ENCODE results near the gene ZMYND15. TPM values are rescaled to one million over a fixed set of nuclear protein-coding genes. Genes with fewer than 3 reads are reported as not detected.

Gene ZMYND15
- polyA plus RNA-seq, 3 donors, result 0.33 to 0.90 (median 0.56) TPM

- WGBS, 3 donors, result 49 to 79% (median 58%) methylated on average over 9 of the region's 9 CpGs
- no peak overlapping the region for H3K27ac ChIP-seq (ENCODE audit: low read depth, low read length)
These were observed 3.6 kb upstream of the ZMYND15 start for GRCh38 chr17:4735876-4736651.

- H3K27ac ChIP-seq (ENCODE audit: low read depth, low read length), result no peak overlapping the region
- 16 to 25% (median 19%) methylated on average over 41 of the region's 41 CpGs for WGBS, 3 donors
These were observed 1.2 kb upstream of the ZMYND15 start for GRCh38 chr17:4738136-4739121.

GRCh38 chr17:4740025-4740351 is 355 bp downstream of the ZMYND15 start:
- H3K27ac ChIP-seq (ENCODE audit: low read depth, low read length), result no peak overlapping the region
- WGBS, 3 donors, result 11 to 20% (median 19%) methylated on average over 12 to 13 of the region's 13 CpGs

GRCh38 chr17:4740584-4740983 is 951 bp downstream of the ZMYND15 start:
- H3K27ac ChIP-seq (ENCODE audit: low read depth, low read length), result no peak overlapping the region
- WGBS, 3 donors, result 88 to 96% (median 95%) methylated on average over 8 of the region's 8 CpGs

GRCh38 chr17:4741544-4741943 is 1.9 kb downstream of the ZMYND15 start:
- 93 to 97% (median 96%) methylated on average over 8 of the region's 8 CpGs for WGBS, 3 donors
- no peak overlapping the region for H3K27ac ChIP-seq (ENCODE audit: low read depth, low read length)

GRCh38 chr17:4742133-4742532 is 2.5 kb downstream of the ZMYND15 start:
- WGBS, 3 donors, result 90 to 98% (median 95%) methylated on average over 9 of the region's 9 CpGs
- H3K27ac ChIP-seq (ENCODE audit: low read depth, low read length), result no peak overlapping the region

GRCh38 chr17:4742629-4743028 is 3.0 kb downstream of the ZMYND15 start:
- no peak overlapping the region for H3K27ac ChIP-seq (ENCODE audit: low read depth, low read length)
- WGBS, 3 donors, result 64 to 83% (median 82%) methylated on average over 10 of the region's 10 CpGs

GRCh38 chr17:4743216-4743615 is 3.6 kb downstream of the ZMYND15 start:
- no peak overlapping the region for H3K27ac ChIP-seq (ENCODE audit: low read depth, low read length)
- WGBS, 3 donors, result 92 to 95% (median 95%) methylated on average over 8 of the region's 8 CpGs

- WGBS, 3 donors, result 89 to 92% (median 91%) methylated on average over 9 of the region's 9 CpGs
- H3K27ac ChIP-seq (ENCODE audit: low read depth, low read length), result no peak overlapping the region
These were observed 4.3 kb downstream of the ZMYND15 start for GRCh38 chr17:4743898-4744297.

- no peak overlapping the region for H3K27ac ChIP-seq (ENCODE audit: low read depth, low read length)
- WGBS, 3 donors, result 11 to 21% (median 20%) methylated on average over 49 to 51 of the region's 51 CpGs
These were observed 5.7 kb downstream of the ZMYND15 start for GRCh38 chr17:4744999-4745969.

GRCh38 chr17:4747847-4748246 is 8.2 kb downstream of the ZMYND15 start:
- WGBS, 3 donors, result 22 to 61% (median 25%) methylated on average over 5 of the region's 5 CpGs
- H3K27ac ChIP-seq (ENCODE audit: low read depth, low read length), result no peak overlapping the region

GRCh38 chr17:4748686-4749085 is 9.1 kb downstream of the ZMYND15 start:
- WGBS, 3 donors, result 31 to 69% (median 39%) methylated on average over 4 of the region's 4 CpGs
- H3K27ac ChIP-seq (ENCODE audit: low read depth, low read length), result no peak overlapping the region

GRCh38 chr17:4750606-4751005 is 11.0 kb downstream of the ZMYND15 start:
- WGBS, 3 donors, result 35 to 42% (median 36%) methylated on average over 3 of the region's 3 CpGs
- no peak overlapping the region for H3K27ac ChIP-seq (ENCODE audit: low read depth, low read length)

GRCh38 chr17:4751932-4752331 is 12.3 kb downstream of the ZMYND15 start:
- no peak overlapping the region for H3K27ac ChIP-seq (ENCODE audit: low read depth, low read length)
- 45 to 68% (median 49%) methylated on average over 5 of the region's 5 CpGs for WGBS, 3 donors

GRCh38 chr17:4753392-4753791 is 13.8 kb downstream of the ZMYND15 start:
- WGBS, 3 donors, result 67 to 88% (median 82%) methylated on average over 1 of the region's 1 CpG
- H3K27ac ChIP-seq (ENCODE audit: low read depth, low read length), result no peak overlapping the region

GRCh38 chr17:4759776-4760236 is 20.2 kb downstream of the ZMYND15 start:
- WGBS, 3 donors, result 58 to 82% (median 79%) methylated on average over 10 of the region's 10 CpGs
- no peak overlapping the region for H3K27ac ChIP-seq (ENCODE audit: low read depth, low read length)

- H3K27ac ChIP-seq (ENCODE audit: low read depth, low read length), result no peak overlapping the region
- WGBS, 3 donors, result 48 to 72% (median 54%) methylated on average over 3 of the region's 3 CpGs
These were observed 25.0 kb downstream of the ZMYND15 start for GRCh38 chr17:4764595-4764994.

- WGBS, 3 donors, result 54 to 82% (median 65%) methylated on average over 3 of the region's 3 CpGs
- no peak overlapping the region for H3K27ac ChIP-seq (ENCODE audit: low read depth, low read length)
These were observed 26.6 kb downstream of the ZMYND15 start for GRCh38 chr17:4766201-4766600.

Measured in adipose tissue (tissue), 3 donors.